Metanephros (tissue), 2 donors: ENCODE results near the gene MTMR12. TPM values are rescaled to one million over a fixed set of nuclear protein-coding genes. Genes with fewer than 3 reads are reported as not detected.

Experiments
- small RNA-seq: library from RNA; depleted of rRNA; stranded (forward); fragments of <200 nt; gene quantifications from one replicate; pipeline ENCODE3, GENCODE V24; 2014; ENCODE audit warnings: low replicate concordance
- total RNA-seq: library from RNA; depleted of rRNA; stranded (reverse); fragments of >200 nt; gene quantifications from one replicate; pipeline ENCODE4 v1.2.3, GENCODE V29; 2014

The MTMR12 gene, protein sequence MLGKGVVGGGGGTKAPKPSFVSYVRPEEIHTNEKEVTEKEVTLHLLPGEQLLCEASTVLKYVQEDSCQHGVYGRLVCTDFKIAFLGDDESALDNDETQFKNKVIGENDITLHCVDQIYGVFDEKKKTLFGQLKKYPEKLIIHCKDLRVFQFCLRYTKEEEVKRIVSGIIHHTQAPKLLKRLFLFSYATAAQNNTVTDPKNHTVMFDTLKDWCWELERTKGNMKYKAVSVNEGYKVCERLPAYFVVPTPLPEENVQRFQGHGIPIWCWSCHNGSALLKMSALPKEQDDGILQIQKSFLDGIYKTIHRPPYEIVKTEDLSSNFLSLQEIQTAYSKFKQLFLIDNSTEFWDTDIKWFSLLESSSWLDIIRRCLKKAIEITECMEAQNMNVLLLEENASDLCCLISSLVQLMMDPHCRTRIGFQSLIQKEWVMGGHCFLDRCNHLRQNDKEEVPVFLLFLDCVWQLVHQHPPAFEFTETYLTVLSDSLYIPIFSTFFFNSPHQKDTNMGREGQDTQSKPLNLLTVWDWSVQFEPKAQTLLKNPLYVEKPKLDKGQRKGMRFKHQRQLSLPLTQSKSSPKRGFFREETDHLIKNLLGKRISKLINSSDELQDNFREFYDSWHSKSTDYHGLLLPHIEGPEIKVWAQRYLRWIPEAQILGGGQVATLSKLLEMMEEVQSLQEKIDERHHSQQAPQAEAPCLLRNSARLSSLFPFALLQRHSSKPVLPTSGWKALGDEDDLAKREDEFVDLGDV
- total RNA-seq = 37.5 TPM

DNA sequence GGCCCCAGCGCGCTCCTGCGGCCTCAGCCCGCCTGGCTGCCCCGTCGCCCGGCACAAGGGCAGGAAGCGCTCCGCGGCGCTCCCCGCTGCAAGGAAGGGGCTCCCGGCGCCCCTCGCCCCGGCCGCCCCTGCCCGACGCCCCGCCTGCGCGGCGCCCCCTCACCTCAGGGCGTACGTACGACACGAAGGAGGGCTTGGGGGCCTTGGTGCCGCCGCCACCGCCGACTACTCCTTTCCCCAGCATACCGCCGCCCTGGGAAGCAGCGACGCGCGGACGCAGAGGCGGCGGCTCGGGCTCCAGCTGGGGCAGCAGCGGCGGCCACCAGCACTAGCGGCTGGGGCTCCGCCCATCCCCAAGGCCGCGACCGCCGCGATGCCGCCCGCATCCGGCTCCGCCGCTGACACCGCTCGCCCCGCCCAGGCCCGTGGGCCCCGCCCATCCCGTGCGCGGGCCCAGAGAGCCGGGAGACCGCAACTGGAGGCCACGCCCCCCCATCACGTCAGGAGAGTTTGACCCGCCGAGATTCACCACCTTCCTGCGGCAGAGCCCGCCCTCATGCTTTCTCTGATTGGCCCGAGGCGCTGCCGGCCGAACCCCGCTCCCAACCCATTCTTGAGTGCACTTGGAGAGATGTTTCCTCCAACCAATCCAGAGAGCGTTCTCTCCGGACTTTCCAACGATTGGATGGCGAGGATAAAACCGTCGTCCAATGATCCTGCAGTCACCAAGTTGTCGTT lies at the start of gene MTMR12:
TSS of gene MTMR12 (minus strand) at position 345 of the 738 bp plus-strand sequence. CDS start at position 244, 101 bp downstream.

Small RNA genes lying within 50 kb of the gene (small RNA-seq; reads per million reads assigned to genes)
- not detected for gene RNU6-1079P
- not detected for gene RNU6-378P

Other genes with a start within 250 kb of the MTMR12 start
- 75.4 TPM for gene GOLPH3, start 138.6 kb downstream of the MTMR12 start, total RNA-seq
- gene ZFR, start 131.8 kb upstream of the MTMR12 start, total RNA-seq = 78.0 TPM